Tibial nerve (tissue), 4 donors: ENCODE measurements around the gene ATPAF2. TPM values are rescaled to one million over a fixed set of nuclear protein-coding genes. Genes with fewer than 3 reads are reported as not detected.

Experiments
- DNase-seq, 2 donors: peaks; one replicate each; pipeline ENCODE4 v3.0.0-alpha.2; 2019; ENCODE audit warnings: low spot score in 2 of 2
- H3K27ac ChIP-seq, 4 donors: fragments of 200-600 bp; sonication (generic) in 3 of 4; one replicate each; pipeline ENCODE4 v1.5.1; 2017 to 2019; ENCODE audit warnings: mild to moderate bottlenecking in 1 of 4
- H3K27me3 ChIP-seq, 2 donors: fragments of 200-600 bp; sonication (generic) in 1 of 2; one replicate each; pipeline versions ENCODE4 v1.5.1 to v1.6.0; 2017 to 2019
- H3K36me3 ChIP-seq, 3 donors: fragments of 200-600 bp; sonication (generic); one replicate each; pipeline ENCODE4 v1.5.1; 2018 to 2019
- H3K4me1 ChIP-seq, 4 donors: fragments of 200-600 bp; sonication (generic) in 3 of 4; one replicate each; pipeline ENCODE4 v1.5.1; 2017 to 2019
- H3K4me3 ChIP-seq, 4 donors: fragments of 200-600 bp; sonication (generic) in 3 of 4; one replicate each; pipeline ENCODE4 v1.5.1; 2017 to 2019; ENCODE audit warnings: mild to moderate bottlenecking in 1 of 4, moderate library complexity in 1 of 4
- H3K9me3 ChIP-seq, 4 donors: fragments of 200-600 bp; sonication (generic) in 3 of 4; one replicate each; pipeline ENCODE4 v1.5.1; 2017 to 2019
- EP300 ChIP-seq, 2 donors: sonication (generic); formaldehyde crosslinking; IDR thresholded peaks; one replicate each; pipeline ENCODE4 v1.6.1; 2017; ENCODE audit warnings: antibody characterized with exemption in 2 of 2, mild to moderate bottlenecking in 1 of 2
- POLR2A ChIP-seq, 2 donors: fragments of 450-650 bp; IDR thresholded peaks; one replicate each; pipeline ENCODE4 v1.6.1; 2017; ENCODE audit warnings: antibody characterized with exemption in 2 of 2, mild to moderate bottlenecking in 2 of 2, moderate library complexity in 2 of 2
- WGBS, 2 donors: methylation state at CpG; one replicate each; pipeline ENCODE4 v1.1.5; 2018; 5-methylcytosine and 5-hydroxymethylcytosine counted together
- total RNA-seq, 4 donors: library from RNA; depleted of rRNA; stranded (reverse); fragments of >200 nt; gene quantifications; one replicate each; pipeline ENCODE4 v1.1.0, GENCODE V29; 2016
- TF ChIP-seq, protein P1 (sequence below), 5 experiments: fragments of 200-600 bp in 3 of 5; fragments of 450-650 bp in 2 of 5; sonication (generic) in 3 of 5; IDR thresholded peaks; one replicate each; pipeline ENCODE4 v1.5.1; 2016 to 2019; ENCODE audit warnings: antibody characterized with exemption in 5 of 5, mild to moderate bottlenecking in 3 of 5, moderate library complexity in 2 of 5

Gene ATPAF2
- total RNA-seq, 4 donors from 2014 or later: 24.0 to 43.7 (median 35.5) TPM

DNA sequence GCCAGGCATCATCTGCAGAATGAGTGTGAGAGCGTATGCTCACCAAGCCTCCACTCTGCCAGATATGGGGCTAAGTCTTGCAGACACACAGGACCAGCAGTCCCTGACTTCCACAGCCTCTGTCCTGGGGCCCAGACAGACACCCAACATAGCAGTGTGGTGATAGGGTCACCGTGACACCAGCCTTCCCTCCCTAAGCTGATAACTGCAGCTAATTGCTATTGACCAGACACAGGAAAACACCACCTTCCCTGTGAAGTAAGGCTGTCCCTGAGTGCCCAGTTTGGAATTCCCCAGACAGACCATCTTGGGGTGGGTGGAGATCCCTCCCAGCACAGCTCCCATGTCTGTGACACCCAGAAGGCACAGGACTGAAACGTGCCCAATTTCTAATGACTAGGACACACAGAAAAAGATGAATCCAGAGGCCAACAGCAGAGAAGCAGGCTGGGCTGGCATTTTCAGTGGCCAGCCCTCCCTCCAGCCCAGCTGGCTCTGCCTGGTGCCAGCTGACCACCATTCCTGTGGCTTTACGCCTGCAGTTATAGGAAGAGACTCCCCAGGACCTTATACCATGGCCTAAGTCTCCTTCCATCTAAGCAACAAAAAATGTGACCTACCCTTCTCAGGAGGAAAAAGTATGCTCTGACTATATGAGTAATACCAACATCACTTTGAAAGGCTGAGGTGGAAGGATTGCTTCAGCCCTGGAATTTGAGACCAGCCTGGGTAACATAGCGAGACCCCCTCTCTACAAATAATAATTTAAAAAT, 30.3 kb downstream of the ATPAF2 start:
- Histone ChIP-seq H3K9me3 (peaks cover 0 to 3% (median 0%) of the 10 kb centered on the region in 4 donors), H3K27me3 (no peaks in the 10 kb centered on the region), H3K4me3 (no peak overlapping the region), H3K27ac (no peak overlapping the region), H3K4me1 (no peaks in the 10 kb centered on the region), H3K36me3 (peaks cover 0 to 68% (median 0%) of the 10 kb centered on the region in 3 donors)
- no peak for DNase-seq
- no peak for TF ChIP-seq POLR2A (IDR thresholded peaks at IDR 0.05)
- TF ChIP-seq EP300 (IDR thresholded peaks at IDR 0.05): no peak
- TF ChIP-seq, protein P1, sequence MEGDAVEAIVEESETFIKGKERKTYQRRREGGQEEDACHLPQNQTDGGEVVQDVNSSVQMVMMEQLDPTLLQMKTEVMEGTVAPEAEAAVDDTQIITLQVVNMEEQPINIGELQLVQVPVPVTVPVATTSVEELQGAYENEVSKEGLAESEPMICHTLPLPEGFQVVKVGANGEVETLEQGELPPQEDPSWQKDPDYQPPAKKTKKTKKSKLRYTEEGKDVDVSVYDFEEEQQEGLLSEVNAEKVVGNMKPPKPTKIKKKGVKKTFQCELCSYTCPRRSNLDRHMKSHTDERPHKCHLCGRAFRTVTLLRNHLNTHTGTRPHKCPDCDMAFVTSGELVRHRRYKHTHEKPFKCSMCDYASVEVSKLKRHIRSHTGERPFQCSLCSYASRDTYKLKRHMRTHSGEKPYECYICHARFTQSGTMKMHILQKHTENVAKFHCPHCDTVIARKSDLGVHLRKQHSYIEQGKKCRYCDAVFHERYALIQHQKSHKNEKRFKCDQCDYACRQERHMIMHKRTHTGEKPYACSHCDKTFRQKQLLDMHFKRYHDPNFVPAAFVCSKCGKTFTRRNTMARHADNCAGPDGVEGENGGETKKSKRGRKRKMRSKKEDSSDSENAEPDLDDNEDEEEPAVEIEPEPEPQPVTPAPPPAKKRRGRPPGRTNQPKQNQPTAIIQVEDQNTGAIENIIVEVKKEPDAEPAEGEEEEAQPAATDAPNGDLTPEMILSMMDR (IDR thresholded peaks at IDR 0.05): no peak
- 73 to 81% methylated on average over 4 to 5 of the region's 5 CpGs for WGBS, 2 donors

DNA sequence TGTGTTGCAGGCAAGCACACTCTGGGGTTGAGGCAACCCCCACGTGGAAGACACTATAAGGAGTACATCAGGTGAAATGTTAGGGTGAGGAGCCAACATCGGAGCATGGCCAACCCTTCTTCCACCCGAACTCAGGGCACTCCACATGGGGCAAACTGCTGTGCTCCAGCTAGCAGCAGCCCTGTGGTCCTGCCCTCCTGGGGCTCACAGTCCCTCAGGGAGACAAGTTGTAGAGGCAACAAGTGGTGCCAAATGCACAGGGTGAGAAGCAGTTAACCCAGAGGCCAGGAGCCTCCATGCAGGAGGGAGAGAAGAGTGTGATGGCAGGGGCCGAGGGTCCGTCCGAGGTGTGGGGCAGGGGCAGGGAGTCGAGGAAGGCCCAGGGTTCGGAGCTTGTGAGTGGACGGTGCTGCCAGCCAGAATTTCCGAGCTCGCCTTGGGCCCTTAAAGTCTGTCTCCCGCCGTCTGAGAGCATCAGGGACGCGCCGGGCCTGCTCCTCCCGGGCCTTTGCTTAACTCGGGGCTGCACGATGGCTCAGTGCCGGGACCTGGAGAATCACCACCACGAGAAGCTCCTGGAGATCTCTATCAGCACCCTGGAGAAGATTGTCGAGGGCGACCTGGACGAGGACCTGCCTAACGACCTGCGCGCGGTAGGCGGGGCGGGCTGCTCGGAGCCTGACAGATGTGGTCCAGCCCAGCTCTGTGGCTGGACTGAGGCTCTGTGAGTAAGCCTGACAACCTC, 32.3 kb downstream of the ATPAF2 start:
- Histone ChIP-seq H3K9me3 (peaks cover 0 to 3% (median 0%) of the 10 kb centered on the region in 4 donors), H3K4me3 (no peak overlapping the region), H3K27me3 (no peaks in the 10 kb centered on the region), H3K36me3 (peaks cover 0 to 59% (median 0%) of the 10 kb centered on the region in 3 donors), H3K27ac (no peak overlapping the region), H3K4me1 (no peaks in the 10 kb centered on the region)
- 71 to 76% methylated on average over 27 to 31 of the region's 31 CpGs for whole genome bisulfite sequencing, 2 donors
- DNase-seq: no peak
- TF ChIP-seq POLR2A (IDR thresholded peaks at IDR 0.05) (no peak), EP300 (IDR thresholded peaks at IDR 0.05) (no peak)
- TF ChIP-seq, protein P1 (IDR thresholded peaks at IDR 0.05): no peak

DNA sequence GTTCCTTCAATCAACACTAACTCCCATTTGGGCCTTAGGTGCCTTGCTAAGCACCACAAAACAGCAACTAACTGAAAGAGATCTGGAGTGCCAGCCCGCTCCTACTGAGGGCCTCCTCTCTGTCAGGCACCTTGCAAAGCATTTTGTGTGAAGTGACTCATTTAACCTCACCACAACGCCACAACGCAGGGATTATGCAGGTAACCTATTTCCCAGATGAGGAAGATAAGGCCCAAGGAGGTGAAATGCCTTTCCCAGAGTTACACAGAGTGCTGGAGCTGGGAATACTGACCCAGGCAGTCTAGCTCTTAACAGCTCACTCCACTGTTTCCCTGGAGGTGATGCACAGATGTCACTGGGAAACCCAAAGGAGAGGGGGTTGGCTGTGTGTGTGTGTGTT, 33.5 kb downstream of the ATPAF2 start:
- Histone ChIP-seq H3K9me3 (peaks cover 0 to 2% (median 0%) of the 10 kb centered on the region in 4 donors), H3K4me3 (no peak overlapping the region), H3K27me3 (no peaks in the 10 kb centered on the region), H3K27ac (no peak overlapping the region), H3K4me1 (no peaks in the 10 kb centered on the region), H3K36me3 (peaks cover 0 to 47% (median 0%) of the 10 kb centered on the region in 3 donors)
- DNase-seq: no peak
- 84 to 90% methylated on average over 3 of the region's 3 CpGs for WGBS, 2 donors
- TF ChIP-seq, protein P1 (IDR thresholded peaks at IDR 0.05): no peak
- TF ChIP-seq EP300 (IDR thresholded peaks at IDR 0.05): no peak
- TF ChIP-seq POLR2A (IDR thresholded peaks at IDR 0.05): no peak

- peaks cover 0 to 41% (median 0%) of the 10 kb centered on the region in 3 donors for H3K36me3 ChIP-seq
- H3K9me3 ChIP-seq: no peaks in the 10 kb centered on the region
- TF ChIP-seq POLR2A (IDR thresholded peaks at IDR 0.05) (no peak), EP300 (IDR thresholded peaks at IDR 0.05) (no peak)
- TF ChIP-seq, protein P1 (IDR thresholded peaks at IDR 0.05): no peak
- 82 to 84% methylated on average over 9 of the region's 9 CpGs for WGBS, 2 donors
- DNase-seq: no peak
- no peaks in the 10 kb centered on the region for H3K4me1 ChIP-seq
- no peak overlapping the region for H3K4me3 ChIP-seq
- H3K27ac ChIP-seq: no peak overlapping the region
- no peaks in the 10 kb centered on the region for H3K27me3 ChIP-seq
Measured at GRCh38 chr17:18004884-18005305, 34.1 kb downstream of the ATPAF2 start.

DNA sequence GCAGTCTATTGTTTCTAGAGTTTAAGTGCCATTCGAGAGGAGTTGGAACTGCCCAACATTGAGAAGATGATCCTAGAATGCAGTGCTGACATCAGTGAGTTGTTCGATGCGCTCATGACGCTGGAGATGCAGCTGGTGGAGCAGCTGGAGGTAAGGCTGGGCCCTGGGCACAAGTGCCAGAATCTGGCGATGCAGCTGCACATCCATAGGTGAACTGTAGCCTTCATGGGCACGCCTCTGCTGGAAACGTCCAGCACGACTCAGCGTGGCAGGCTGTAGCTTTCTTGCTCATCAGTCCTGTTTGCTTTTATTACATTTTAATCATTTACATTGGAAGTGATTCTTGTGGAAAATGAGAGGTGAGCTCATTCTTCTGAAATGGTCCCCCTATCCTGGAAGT, 34.6 kb downstream of the ATPAF2 start:
- WGBS, 2 donors: 80 to 88% methylated on average over 9 of the region's 9 CpGs
- Histone ChIP-seq H3K4me3 (no peak overlapping the region), H3K4me1 (no peaks in the 10 kb centered on the region), H3K27ac (no peak overlapping the region), H3K36me3 (peaks cover 0 to 38% (median 0%) of the 10 kb centered on the region in 3 donors), H3K27me3 (no peaks in the 10 kb centered on the region), H3K9me3 (no peaks in the 10 kb centered on the region)
- TF ChIP-seq, protein P1 (IDR thresholded peaks at IDR 0.05): no peak
- TF ChIP-seq EP300 (IDR thresholded peaks at IDR 0.05) (no peak), POLR2A (IDR thresholded peaks at IDR 0.05) (no peak)
- no peak for DNase-seq
